SK-N-SH treated with all-trans-retinoic acid at 6 μM for 48 hours (cell line): ENCODE results near the gene IFNGR1.
"Not testable (repeated sequence)": the region's sequence is repeated elsewhere in the genome, so short reads cannot be mapped to it uniquely, and the experiment has no call there.

Source experiments
- ATAC-seq: fragments of 200-7000 bp; cut with Tn5 transposase; 3 replicates; pipeline ENCODE4 v1.9.1; 2020; ENCODE audit warnings: mild to moderate bottlenecking, moderate library complexity
- ARNTL ChIP-seq: fragments of 450-650 bp; formaldehyde crosslinking; IDR thresholded peaks from 2 replicates; pipeline ENCODE4 v1.5.0; 2020; ENCODE audit warnings: low read depth, mild to moderate bottlenecking, moderate library complexity, borderline replicate concordance
- BACH2 ChIP-seq: fragments of 250-450 bp; sonication (Bioruptor Pico); IDR thresholded peaks from 2 replicates; pipeline ENCODE4 v1.9.0; 2021; ENCODE audit warnings: mild to moderate bottlenecking, borderline replicate concordance
- CSDC2 ChIP-seq: fragments of 250-450 bp; sonication (Bioruptor Pico); IDR thresholded peaks from 2 replicates; pipeline ENCODE4 v1.5.0; 2020; ENCODE audit warnings: mild to moderate bottlenecking, moderate library complexity
- ESRRG ChIP-seq: fragments of 250-450 bp; sonication (Bioruptor Pico); IDR thresholded peaks from 2 replicates; pipeline ENCODE4 v1.6.1; 2021; ENCODE audit warnings: mild to moderate bottlenecking
- GLIS3 ChIP-seq: fragments of 250-450 bp; sonication (Bioruptor Pico); IDR thresholded peaks from 2 replicates; pipeline ENCODE4 v1.5.0; 2020; ENCODE audit warnings: mild to moderate bottlenecking, moderate library complexity
- ISL1 ChIP-seq: fragments of 250-450 bp; sonication (Bioruptor Pico); IDR thresholded peaks from 2 replicates; pipeline ENCODE4 v2.1.2; 2022; ENCODE audit warnings: mild to moderate bottlenecking, moderate library complexity
- PPARA ChIP-seq: fragments of 250-450 bp; sonication (Bioruptor Pico); IDR thresholded peaks from 2 replicates; pipeline ENCODE4 v1.5.0; 2020; ENCODE audit warnings: mild to moderate bottlenecking, borderline replicate concordance
- RARB ChIP-seq: fragments of 250-450 bp; sonication (Bioruptor Pico); IDR thresholded peaks from 2 replicates; pipeline ENCODE4 v1.8.0; 2021; ENCODE audit warnings: mild to moderate bottlenecking, moderate library complexity
- SNAI2 ChIP-seq: fragments of 250-450 bp; sonication (Bioruptor Pico); IDR thresholded peaks from 2 replicates; pipeline ENCODE4 v1.5.0; 2020; ENCODE audit warnings: mild to moderate bottlenecking, moderate library complexity
- TCF4 ChIP-seq: fragments of 250-450 bp; sonication (Bioruptor Pico); IDR thresholded peaks from 2 replicates; pipeline ENCODE4 v1.8.0; 2021; ENCODE audit warnings: mild to moderate bottlenecking, moderate library complexity, borderline replicate concordance
- TOX ChIP-seq: fragments of 250-450 bp; sonication (Bioruptor Pico); IDR thresholded peaks from 2 replicates; pipeline ENCODE4 v1.8.0; 2021; ENCODE audit warnings: mild to moderate bottlenecking, moderate library complexity, borderline replicate concordance
- ZC3H10 ChIP-seq: fragments of 250-450 bp; sonication (Bioruptor Pico); IDR thresholded peaks from 2 replicates; pipeline ENCODE4 v1.5.1; 2021; ENCODE audit warnings: mild to moderate bottlenecking, moderate library complexity
- ZFP3 ChIP-seq: fragments of 250-450 bp; sonication (Bioruptor Pico); IDR thresholded peaks from 2 replicates; pipeline ENCODE4 v1.5.0; 2020; ENCODE audit warnings: mild to moderate bottlenecking, moderate library complexity
- ZFP30 ChIP-seq: fragments of 450-650 bp; formaldehyde crosslinking; IDR thresholded peaks from 2 replicates; pipeline ENCODE4 v1.5.0; 2022; ENCODE audit warnings: mild to moderate bottlenecking, moderate library complexity
- ZNF565 ChIP-seq: fragments of 450-650 bp; formaldehyde crosslinking; conservative IDR thresholded peaks from 2 replicates; pipeline ENCODE4 v1.5.0; 2020; ENCODE audit warnings: low read depth, mild to moderate bottlenecking, moderate library complexity
- ZNF70 ChIP-seq: fragments of 450-650 bp; formaldehyde crosslinking; IDR thresholded peaks from 2 replicates; pipeline ENCODE4 v1.5.0; 2020; ENCODE audit warnings: mild to moderate bottlenecking, moderate library complexity
- TF ChIP-seq, protein P1 (sequence below): fragments of 250-450 bp; sonication (Bioruptor Pico); IDR thresholded peaks from 2 replicates; pipeline ENCODE4 v1.5.0; 2020; ENCODE audit warnings: mild to moderate bottlenecking, moderate library complexity
- TF ChIP-seq, protein P2 (sequence below): fragments of 250-450 bp; sonication (Bioruptor Pico); IDR thresholded peaks from 2 replicates; pipeline ENCODE4 v1.5.1; 2020; ENCODE audit warnings: low read depth, mild to moderate bottlenecking, moderate library complexity
- TF ChIP-seq, protein P3 (sequence below): fragments of 250-450 bp; sonication (Bioruptor Pico); IDR thresholded peaks from 2 replicates; pipeline ENCODE4 v1.5.1; 2021; ENCODE audit warnings: mild to moderate bottlenecking, moderate library complexity
- TF ChIP-seq, protein P4 (sequence below): fragments of 250-450 bp; sonication (Bioruptor Pico); IDR thresholded peaks from 2 replicates; pipeline ENCODE4 v1.8.0; 2021; ENCODE audit warnings: low read depth, mild to moderate bottlenecking, moderate library complexity, borderline replicate concordance

The IFNGR1 gene

DNA sequence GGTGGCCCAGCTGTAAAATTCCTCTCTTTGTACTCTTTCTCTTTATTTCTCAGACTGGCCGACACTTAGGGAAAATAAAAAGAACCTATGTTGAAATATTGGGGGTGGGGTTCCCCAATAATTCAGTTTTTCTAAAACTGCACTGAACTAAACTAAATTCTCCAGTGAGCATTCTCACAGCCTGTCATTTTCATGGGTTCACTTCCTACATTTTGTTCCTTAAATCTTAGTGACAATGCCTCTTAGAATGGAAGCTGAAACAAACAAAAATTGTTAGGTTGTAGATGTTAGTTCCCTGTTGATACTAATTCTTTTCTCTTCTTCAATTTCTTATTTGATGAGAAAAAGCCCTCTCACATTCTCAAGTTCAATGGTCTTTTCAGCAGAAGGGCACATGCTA, 35.8 kb upstream of the IFNGR1 start:
- no peak for TF ChIP-seq SNAI2 (CRISPR knock-in tag)
- TF ChIP-seq BACH2 = no peak
- TF ChIP-seq ZFP30 (CRISPR knock-in tag) = no peak
- TF ChIP-seq ZFP3 (CRISPR knock-in tag) = no peak
- no peak for TF ChIP-seq PPARA
- no peak for TF ChIP-seq ZC3H10 (CRISPR knock-in tag)
- TF ChIP-seq, protein P1, sequence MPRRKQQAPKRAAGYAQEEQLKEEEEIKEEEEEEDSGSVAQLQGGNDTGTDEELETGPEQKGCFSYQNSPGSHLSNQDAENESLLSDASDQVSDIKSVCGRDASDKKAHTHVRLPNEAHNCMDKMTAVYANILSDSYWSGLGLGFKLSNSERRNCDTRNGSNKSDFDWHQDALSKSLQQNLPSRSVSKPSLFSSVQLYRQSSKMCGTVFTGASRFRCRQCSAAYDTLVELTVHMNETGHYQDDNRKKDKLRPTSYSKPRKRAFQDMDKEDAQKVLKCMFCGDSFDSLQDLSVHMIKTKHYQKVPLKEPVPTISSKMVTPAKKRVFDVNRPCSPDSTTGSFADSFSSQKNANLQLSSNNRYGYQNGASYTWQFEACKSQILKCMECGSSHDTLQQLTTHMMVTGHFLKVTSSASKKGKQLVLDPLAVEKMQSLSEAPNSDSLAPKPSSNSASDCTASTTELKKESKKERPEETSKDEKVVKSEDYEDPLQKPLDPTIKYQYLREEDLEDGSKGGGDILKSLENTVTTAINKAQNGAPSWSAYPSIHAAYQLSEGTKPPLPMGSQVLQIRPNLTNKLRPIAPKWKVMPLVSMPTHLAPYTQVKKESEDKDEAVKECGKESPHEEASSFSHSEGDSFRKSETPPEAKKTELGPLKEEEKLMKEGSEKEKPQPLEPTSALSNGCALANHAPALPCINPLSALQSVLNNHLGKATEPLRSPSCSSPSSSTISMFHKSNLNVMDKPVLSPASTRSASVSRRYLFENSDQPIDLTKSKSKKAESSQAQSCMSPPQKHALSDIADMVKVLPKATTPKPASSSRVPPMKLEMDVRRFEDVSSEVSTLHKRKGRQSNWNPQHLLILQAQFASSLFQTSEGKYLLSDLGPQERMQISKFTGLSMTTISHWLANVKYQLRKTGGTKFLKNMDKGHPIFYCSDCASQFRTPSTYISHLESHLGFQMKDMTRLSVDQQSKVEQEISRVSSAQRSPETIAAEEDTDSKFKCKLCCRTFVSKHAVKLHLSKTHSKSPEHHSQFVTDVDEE (CRISPR knock-in tag) = no peak
- TF ChIP-seq GLIS3 = no peak
- no peak for TF ChIP-seq CSDC2
- TF ChIP-seq, protein P2, sequence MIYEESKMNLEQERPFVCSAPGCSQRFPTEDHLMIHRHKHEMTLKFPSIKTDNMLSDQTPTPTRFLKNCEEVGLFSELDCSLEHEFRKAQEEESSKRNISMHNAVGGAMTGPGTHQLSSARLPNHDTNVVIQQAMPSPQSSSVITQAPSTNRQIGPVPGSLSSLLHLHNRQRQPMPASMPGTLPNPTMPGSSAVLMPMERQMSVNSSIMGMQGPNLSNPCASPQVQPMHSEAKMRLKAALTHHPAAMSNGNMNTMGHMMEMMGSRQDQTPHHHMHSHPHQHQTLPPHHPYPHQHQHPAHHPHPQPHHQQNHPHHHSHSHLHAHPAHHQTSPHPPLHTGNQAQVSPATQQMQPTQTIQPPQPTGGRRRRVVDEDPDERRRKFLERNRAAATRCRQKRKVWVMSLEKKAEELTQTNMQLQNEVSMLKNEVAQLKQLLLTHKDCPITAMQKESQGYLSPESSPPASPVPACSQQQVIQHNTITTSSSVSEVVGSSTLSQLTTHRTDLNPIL (CRISPR knock-in tag) = no peak
- no peak for TF ChIP-seq ZNF565 (CRISPR knock-in tag)
- TF ChIP-seq RARB = no peak
- no peak for TF ChIP-seq ESRRG (CRISPR knock-in tag)
- TF ChIP-seq ZNF70 (CRISPR knock-in tag) = no peak
- TF ChIP-seq TOX = no peak
- ATAC-seq = no peak

DNA sequence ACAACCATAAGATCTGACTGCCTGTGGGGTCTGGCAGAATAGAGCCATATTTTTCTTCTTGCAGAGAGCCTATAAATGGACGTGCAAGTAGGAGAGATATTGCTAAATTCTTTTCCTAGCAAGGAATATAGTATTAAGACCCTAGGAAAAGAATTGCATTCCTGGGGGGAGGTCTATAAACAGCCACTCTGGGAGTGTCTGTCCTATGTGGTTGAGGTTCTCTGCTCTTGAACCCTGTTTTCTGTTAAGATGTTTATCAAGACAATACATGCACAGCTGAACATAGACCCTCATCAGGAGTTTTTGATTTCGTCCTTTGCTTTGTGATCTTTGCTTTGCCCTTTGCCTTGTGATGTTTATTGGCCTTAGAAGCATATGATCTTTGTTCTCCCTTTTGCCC, 35.2 kb upstream of the IFNGR1 start:
- not testable (repeated sequence) for ATAC-seq

DNA sequence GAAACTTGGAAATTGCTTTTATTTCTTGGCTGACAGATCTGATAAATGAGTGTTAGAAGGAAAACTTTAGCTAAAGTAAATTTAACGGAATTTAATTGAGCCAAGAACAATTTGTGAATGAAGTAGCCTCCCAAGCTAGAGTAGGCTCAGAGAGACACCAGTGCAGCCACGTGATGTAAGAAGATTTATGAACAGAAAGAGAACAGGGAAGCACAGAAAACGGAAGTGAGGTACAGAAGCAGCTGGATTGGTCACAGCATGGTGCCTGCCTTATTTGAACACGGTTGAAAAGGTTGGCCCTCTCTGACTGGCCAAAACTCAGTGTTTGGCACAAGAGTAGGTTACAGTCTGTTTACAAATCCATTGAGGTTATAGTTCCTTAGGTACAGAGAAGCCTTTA, 29.5 kb upstream of the IFNGR1 start:
- ATAC-seq = no peak
- TF ChIP-seq ZNF70 (CRISPR knock-in tag) (no peak), CSDC2 (no peak), ARNTL (CRISPR knock-in tag) (no peak), BACH2 (no peak), ZC3H10 (CRISPR knock-in tag) (no peak), ESRRG (CRISPR knock-in tag) (no peak), TCF4 (CRISPR knock-in tag) (no peak), TOX (no peak), ISL1 (CRISPR knock-in tag) (no peak), GLIS3 (no peak), PPARA (no peak)
- TF ChIP-seq, protein P3, sequence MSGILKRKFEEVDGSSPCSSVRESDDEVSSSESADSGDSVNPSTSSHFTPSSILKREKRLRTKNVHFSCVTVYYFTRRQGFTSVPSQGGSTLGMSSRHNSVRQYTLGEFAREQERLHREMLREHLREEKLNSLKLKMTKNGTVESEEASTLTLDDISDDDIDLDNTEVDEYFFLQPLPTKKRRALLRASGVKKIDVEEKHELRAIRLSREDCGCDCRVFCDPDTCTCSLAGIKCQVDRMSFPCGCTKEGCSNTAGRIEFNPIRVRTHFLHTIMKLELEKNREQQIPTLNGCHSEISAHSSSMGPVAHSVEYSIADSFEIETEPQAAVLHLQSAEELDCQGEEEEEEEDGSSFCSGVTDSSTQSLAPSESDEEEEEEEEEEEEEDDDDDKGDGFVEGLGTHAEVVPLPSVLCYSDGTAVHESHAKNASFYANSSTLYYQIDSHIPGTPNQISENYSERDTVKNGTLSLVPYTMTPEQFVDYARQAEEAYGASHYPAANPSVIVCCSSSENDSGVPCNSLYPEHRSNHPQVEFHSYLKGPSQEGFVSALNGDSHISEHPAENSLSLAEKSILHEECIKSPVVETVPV (CRISPR knock-in tag) = no peak
- TF ChIP-seq, protein P4, sequence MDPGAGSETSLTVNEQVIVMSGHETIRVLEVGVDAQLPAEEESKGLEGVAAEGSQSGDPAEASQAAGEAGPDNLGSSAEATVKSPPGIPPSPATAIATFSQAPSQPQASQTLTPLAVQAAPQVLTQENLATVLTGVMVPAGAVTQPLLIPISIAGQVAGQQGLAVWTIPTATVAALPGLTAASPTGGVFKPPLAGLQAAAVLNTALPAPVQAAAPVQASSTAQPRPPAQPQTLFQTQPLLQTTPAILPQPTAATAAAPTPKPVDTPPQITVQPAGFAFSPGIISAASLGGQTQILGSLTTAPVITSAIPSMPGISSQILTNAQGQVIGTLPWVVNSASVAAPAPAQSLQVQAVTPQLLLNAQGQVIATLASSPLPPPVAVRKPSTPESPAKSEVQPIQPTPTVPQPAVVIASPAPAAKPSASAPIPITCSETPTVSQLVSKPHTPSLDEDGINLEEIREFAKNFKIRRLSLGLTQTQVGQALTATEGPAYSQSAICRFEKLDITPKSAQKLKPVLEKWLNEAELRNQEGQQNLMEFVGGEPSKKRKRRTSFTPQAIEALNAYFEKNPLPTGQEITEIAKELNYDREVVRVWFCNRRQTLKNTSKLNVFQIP (CRISPR knock-in tag) = no peak
- TF ChIP-seq, protein P2 (CRISPR knock-in tag) = no peak
- TF ChIP-seq, protein P1 (CRISPR knock-in tag) = no peak
